ENCODE measurements around the gene CLDN20.
"Not testable (repeated sequence)": the region's sequence is repeated elsewhere in the genome, so short reads cannot be mapped to it uniquely, and the experiment has no call there.

Gene CLDN20

DNA sequence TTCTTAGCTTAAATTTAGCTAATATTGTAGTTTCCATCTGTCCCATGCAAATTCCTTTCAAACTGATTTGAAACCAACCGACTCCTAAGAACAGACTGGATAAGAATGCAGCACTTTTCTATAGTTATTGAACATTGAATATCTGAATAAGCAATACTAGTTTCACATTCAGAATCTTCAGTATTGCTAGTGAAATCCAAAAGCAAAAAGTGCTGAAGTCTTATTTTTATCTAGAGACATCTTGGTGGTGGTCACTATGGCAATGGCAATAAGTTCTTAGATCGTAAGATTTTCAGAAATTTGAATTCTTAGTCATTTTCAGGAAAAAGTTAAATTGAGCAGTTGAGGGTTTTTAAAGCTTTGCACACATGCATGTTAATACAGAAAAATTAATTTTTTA, 47.8 kb downstream of the CLDN20 start:
- no peak for DNase-seq (ENCODE audit: low spot score)

DNA sequence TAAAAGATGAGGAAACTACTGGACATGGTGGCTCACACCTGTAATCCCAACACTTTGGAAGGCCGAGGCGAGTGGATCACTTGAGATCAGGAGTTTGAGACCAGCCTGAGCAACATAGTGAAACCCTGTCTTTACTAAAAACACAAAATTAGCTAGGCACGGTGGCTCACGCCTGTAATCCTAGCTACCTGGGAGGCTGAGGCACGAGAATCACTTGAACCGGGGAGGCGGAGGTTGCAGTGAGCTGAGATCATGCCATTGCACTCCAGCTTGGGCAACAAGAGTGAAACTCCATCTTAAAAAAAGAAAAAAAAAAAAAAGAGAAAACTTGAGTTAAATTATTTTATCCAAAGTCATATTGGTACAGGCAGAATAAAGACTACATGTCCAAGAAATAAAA, 49.1 kb downstream of the CLDN20 start:
- DNase-seq (ENCODE audit: low spot score): not testable (repeated sequence)

DNA sequence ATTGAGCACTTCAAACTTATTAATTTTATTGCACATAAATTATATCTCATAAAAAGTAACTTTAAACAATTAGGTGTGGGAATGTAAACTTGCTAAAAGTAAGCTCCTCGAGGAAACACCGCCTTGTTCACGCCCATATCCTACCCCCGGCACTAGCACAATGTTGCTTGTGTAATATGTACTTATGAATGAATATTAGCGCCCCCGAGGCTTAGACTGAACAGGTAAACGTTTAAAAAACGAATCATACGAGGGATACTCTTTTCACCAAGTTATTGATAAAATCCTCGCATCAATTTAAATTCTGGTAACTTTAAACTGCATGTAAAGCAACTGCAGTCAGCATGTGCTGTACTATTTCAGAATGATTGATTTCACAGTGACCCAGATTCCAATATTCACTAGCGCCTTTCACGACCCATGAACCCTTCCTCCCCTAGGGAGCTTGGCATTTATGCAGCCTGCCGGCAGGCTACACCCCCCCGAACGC, 49.8 kb downstream of the CLDN20 start:
- no peak for DNase-seq (ENCODE audit: low spot score)

DNA sequence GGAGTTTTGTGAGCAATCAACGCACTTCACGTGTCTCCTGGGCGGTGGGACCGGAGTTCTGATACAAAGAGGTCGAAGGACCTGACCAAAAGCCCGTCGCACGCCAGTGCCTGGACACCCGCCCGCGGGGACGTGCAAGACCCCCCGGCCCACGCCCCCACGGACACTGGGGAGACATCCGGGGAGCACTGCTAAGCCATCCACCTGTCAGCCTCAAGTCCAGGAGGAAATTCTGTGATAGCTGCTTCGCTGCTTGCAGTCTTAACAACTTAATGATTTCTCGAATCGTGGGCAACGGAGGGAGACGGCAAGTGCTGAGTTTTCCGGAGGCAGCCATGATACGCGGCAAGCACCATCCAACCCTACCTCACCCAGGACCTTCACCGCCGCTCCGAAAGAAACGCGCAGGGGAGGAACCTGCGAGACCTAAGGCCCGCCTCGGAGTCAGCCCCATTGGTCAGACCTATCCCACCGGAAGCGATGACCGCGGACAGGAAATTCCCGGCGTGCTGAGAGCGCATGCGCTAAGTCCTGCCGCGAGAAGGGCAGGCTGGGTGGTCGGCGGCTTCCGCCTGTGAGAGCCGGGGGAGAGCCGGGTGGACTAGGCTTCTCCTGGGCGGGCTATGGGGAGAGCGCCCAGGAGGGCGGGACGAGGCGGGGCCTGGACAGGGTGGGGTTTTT, 50.4 kb downstream of the CLDN20 start, which contains the start of gene TFB1M:
TSS of gene TFB1M (minus strand) at position 393 of the 681 bp plus-strand sequence. CDS start at position 337, 56 bp downstream.
- DNase-seq (ENCODE audit: low spot score): peak; percentile 98

DNA sequence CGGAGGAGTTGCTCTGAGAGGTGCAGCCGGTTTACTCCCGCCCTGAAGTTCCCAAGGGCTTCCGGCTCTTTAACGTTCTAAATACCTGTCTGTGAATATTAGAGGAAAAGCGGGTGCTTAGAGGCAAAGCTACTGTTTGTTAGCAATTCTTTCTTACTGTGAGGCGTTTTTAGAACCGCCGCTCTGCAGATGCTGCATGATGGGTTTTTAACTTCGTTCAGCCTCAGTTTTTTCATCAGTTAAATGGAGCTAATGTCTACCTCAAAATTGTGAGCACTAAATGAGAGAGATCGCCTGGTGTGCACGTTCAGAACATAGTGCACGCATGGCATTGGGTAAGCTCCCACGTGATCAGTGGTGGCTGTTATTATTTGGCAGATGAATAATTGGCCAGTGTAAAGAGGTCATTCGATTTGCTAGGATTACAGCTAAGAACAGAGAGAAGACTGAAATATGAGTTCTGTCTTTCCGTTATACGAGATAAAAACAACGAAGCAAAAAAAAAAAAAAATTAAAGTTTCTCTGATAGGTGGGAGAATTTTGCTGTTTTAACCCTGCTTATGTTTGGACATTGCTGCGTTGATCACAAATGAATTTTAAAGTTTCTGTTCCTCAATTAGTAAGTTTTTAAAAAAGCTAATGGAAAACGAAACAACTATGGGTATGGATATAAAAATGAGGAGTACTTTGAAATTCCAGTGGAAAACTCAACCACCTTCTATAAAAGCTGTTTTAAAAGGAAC, 51.1 kb downstream of the CLDN20 start:
- DNase-seq (ENCODE audit: low spot score): peak; percentile 65

DNA sequence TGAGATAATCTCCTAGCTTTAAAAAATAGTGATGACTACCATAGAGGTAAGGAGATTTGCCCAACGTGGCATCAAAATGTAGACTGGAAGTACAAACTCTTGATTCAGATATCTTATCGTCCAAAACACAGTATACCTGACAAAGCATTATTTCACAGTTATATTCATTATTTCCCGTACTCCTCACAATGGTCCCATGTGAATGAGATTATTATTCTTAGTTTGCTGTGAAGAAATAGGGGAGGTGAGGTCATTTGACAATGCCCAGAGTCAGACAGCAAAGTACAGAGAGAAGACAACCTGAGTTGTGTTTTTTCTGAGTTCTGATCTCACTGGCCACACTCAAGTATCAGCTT, 51.7 kb downstream of the CLDN20 start:
- DNase-seq (ENCODE audit: low spot score): no peak

DNA sequence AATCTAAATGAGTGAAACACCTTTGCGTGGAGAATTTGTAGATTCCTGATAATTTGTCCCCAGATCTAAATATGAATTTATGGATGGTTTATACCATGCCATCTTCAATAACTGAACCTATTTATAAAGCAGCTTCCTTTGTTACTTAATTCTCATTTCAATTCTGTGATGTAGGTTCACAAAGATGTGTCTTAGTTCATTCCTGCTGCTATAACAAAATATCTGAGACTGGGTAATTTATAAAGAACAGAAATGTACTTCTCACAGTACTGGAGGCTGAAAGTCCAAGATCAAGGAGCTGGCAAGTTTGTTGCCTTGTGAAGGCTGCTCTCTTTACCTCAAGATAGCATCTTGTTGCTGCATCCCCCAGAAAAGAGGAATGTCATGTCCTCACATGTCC, 52.6 kb downstream of the CLDN20 start:
- no peak for DNase-seq (ENCODE audit: low spot score)

DNA sequence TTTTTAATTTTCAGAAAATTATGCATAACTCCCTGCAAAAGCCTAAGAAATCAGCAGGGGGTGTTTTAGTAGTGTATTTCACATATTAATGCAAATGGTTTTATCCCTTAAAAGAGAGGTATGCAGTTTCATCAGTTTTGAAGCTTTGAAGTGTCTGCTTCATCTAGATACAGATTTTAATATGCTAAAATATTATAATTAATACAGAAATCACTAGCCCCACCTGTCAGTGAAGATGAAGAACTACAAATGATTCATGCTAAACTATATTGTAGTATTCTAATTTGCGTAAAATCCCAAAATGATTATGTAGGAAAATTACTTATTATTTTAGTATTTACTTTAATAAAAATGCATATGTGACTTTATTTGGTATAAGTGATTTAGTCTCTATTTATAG, 53.4 kb downstream of the CLDN20 start:
- DNase-seq (ENCODE audit: low spot score): no peak

DNA sequence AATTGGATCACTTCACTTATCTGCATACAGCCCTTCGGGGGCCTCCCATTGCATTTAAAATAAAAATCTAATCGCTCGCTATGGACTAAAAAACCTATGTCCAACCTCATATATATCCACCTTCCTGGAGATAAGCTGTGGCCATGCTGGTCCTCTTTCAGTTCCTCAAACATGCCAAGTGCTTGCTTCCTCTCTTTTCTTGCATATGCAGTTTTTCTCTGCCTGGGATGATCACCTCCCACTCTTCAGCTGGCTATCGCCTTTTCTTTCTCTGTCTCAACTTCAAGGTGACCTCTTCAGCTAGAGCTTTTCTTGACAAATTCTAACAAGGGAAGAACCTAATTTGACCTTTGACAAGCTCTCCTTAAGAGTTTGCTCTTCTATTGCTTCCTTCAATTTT, 56.1 kb downstream of the CLDN20 start:
- peak; percentile 62 for DNase-seq (ENCODE audit: low spot score)

DNA sequence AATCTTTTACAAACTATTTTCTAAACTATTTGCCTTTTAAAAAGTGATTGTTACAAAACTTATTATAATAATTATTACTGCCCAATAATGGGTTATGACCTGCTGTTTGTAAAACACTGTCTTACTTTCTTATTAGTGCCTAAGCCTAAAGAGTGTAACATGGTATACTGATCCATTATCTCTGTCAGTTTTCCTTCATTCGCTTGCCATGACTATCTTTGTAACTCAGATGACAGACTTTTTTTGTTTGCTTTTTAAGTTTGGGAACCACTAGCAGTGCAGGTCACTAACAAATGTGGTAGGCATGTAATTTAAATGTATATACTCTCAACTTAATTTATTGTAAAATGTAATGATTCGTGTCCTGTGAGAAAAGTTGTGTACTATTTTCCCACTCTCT, 60.4 kb downstream of the CLDN20 start:
- no peak for DNase-seq (ENCODE audit: low spot score)

DNA sequence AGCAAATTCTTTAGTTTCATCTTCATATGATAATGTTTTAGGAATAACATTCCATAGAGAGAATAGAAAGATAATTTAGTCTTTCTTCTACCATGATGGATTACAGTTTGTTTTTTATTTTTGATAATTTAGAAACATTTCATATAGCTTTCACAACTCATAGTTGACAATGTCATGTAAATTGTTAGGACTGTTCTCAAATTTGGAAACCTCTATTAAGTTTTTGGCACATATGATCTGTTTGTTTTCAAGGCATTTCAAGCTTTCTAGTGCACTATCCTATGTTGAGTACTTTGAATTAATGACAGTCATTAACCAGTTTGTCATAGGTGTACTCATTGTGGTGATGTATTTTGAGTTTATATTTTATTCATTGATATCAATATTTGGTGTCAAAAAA, 61.2 kb downstream of the CLDN20 start:
- no peak for DNase-seq (ENCODE audit: low spot score)

DNA sequence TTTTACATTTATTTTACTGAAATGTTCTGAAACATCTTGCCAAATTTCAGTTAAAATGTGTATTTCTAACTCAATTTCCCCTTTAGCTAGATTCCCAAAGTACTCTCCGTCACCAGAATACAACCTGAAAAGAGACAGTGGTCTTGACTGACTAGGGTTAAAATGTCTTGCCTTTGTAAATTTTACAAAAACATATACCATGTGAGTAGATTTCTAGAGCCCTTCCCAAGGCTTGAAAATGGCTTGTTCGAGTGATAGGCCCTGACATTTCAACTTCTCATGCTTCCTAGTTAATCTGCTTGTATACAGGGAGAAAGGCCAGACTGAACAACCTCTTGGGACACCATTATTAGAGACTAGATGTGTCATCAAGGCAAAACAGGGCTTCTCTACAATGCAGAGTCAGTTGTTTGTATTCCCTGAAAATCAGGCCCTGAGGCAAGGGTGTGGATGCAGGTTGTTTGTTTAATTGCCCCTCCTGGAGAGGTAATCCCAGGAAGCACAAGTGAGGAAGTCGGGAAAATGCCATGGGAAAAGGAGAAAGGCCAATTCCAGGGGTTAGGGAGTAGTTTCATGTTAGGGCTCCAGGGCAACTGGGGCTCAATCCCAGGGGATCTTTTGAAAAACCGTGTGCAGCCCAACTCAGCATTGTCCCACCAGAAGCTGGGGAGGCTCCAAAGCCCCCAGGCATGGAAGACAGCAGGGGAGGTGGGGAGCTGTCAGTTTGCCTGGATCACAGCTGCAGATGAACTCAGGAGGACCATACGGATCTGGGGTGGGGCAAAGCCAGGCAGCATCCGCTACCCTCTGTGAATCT, 62.1 kb downstream of the CLDN20 start:
- DNase-seq (ENCODE audit: low spot score): no peak

Measured in Ammon's horn (tissue), 1 donor.